GM12891 (cell line): Measurements from ENCODE around the gene ACAT2.

Experiments
- POLR2A ChIP-seq: IDR thresholded peaks from 2 replicates; pipeline ENCODE4 v1.6.1; 2011; ENCODE audit warnings: low read depth, low read length, control low read depth
- POLR2AphosphoS5 ChIP-seq: IDR thresholded peaks from 2 replicates; pipeline ENCODE4 v1.6.1; 2011; ENCODE audit warnings: low read depth, low read length, control low read depth
- POU2F2 ChIP-seq: IDR thresholded peaks from 2 replicates; pipeline ENCODE4 v1.6.1; 2011; ENCODE audit warnings: low read depth, mild to moderate bottlenecking, control low read depth, low read length, moderate library complexity
- SPI1 ChIP-seq: IDR thresholded peaks from 2 replicates; pipeline ENCODE4 v1.6.1; 2011; ENCODE audit warnings: low read depth, low read length, control low read depth
- TAF1 ChIP-seq: IDR thresholded peaks from 2 replicates; pipeline ENCODE4 v1.6.1; 2011; ENCODE audit warnings: low read depth, low read length, control low read depth

DNA sequence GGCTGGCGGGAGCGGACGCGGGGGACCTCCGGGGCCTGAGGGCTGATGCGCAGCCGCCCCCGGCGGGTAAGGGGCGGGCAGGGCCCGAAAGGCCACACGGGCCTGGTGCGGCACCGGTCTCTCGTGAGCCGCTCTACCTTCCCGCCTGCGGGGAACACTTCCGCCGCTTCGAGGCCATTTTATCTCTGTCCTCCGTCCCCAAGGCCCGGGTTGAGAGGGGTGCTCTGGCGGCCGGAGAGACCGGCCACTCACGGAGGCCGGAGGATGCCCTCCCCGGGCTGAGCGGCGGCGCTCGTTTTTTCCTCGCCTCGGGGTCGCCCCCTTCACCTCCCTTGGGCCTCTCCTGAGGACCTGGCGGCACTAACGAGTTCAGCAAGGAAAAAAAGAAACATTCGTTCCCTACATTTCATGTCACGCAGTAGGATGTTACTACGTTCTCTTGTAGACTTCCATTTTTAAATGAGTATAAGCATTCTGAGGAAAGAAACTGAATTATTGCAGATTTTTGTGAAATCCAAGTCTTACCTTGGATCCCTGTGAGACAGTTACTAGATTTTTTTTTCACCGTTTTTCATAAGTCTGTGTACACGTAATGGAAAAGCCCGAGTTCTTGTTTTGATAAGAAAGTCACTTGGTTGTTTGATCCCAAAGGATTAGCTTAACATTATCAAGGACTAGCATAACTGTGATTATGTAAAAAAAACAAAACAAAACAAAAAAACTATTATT is 34.0 kb upstream of the ACAT2 start:
- TF ChIP-seq POLR2A: no peak
- no peak for TF ChIP-seq TAF1
- no peak for TF ChIP-seq POLR2AphosphoS5
- no peak for TF ChIP-seq SPI1
- TF ChIP-seq POU2F2: no peak
